Activated CD4-positive, alpha-beta T cell treated with anti-CD3 and anti-CD28 coated beads for 4 hours (primary cell): Measurements from ENCODE around the gene PSME1.

Experiments used
- DNase-seq, 2 donors: peaks; one replicate each; pipeline ENCODE4 v3.0.0-alpha.2; 2020

The PSME1 gene

DNA sequence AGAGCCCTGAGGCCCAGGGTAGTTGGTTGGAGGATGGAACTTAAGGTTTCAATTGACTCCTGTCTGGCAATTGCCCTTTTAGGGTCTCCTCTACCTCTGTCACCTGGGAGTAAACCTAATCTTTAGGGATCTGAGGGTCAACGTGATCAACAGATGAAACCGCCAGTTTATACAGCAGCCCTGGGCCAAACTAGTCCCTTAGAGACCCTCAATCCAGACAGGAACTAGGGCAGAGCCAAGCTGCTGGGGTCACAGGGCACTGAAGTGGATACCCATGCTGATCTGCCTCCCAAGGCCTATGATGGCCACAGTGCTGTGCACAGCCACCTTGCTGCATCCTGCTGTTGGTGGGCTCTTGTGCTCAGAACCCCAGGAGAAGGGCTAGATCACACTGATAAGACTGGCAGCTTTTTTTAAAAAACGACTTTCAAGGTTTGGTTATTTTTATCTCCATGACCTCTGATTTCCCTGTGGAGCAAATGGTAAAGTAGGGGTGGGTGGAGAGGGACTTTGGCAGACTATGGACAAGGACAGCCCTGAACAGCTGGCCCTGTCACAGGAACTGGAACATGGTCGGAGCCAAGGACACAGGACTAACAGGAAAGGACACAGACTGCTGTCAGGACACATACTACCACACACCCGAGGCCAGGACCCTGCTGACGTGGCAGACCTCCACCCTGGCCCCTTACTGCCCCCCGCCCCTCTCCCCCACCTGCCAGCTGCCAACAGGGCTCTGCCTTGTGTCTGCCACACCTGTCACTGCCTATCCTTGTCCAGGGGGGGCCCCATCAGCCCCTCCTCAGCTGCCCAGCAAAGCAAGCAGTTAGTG, 5.1 kb upstream of the PSME1 start:
- DNase-seq, result no peak

DNA sequence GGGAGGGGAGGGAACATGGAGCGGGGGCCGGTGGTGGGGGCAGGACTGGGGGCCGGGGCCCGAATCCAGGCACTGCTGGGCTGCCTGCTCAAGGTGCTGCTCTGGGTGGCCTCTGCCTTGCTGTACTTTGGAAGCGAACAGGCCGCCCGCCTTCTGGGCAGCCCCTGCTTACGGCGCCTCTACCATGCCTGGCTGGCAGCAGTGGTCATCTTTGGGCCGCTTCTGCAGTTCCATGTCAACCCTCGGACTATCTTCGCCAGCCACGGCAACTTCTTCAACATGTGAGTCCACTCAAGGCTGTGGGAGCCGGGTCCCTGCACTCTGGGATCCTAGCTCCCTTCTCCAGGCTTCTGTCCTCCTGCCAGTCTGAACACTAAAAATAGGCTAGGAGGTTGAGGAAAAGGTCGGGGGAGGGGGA, 4.4 kb upstream of the PSME1 start:
- DNase-seq, result no peak

DNA sequence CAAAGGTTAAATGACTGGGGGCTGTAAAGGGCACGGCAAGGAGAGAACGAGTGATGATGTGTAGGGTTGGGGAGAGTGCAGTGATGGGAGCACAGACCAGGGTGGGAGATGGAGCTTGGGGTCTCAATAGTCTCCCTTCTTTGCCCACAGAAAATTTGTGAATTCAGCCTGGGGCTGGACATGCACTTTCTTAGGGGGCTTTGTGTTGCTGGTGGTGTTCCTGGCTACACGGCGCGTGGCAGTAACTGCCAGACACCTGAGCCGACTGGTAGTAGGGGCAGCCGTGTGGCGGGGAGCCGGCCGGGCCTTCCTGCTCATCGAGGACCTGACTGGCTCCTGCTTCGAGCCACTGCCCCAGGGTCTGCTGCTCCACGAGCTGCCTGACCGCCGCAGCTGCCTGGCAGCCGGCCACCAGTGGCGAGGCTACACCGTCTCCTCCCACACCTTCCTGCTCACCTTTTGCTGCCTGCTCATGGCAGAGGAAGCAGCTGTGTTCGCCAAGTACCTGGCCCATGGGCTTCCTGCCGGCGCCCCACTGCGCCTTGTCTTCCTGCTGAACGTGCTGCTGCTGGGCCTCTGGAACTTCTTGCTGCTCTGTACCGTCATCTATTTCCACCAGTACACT, 3.8 kb upstream of the PSME1 start:
- DNase-seq, result no peak

DNA sequence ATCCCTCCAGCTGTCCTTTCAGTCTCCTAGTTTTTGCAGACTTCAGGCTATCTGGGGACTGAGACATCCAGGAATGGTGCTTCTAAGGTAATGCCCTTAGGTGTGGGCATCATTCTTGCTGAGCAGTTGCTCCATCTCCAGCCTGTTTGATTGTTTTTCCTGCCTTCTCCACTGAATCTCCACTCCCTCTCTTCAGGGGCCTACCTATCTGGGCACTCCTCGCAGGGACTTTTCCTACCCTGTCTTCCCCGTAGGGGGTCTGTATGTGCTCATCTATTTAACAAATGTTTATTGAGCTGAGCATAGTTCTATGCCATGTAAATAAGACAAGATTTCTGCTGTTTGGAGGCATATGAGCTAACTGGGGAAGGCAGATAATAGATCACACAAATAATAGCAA, 3.0 kb upstream of the PSME1 start:
- DNase-seq, result no peak

DNA sequence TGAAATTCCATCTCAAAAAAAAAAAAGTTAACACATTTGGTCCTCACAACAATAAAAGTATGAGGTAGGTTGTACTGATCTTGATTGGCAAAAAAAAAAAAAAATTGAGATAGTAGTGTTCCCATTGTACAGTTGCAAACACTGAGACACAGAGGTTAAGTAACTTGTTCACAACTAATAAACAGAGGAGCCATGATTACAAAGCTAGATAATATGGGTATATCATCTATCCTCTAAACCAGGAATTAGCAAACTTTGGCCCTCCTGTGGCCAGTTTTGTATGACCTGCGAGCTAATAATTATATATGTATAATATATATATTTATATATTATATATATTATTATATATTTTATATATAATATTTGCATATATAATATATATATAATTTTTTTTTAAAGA, 2.3 kb upstream of the PSME1 start:
- DNase-seq, result no peak

DNA sequence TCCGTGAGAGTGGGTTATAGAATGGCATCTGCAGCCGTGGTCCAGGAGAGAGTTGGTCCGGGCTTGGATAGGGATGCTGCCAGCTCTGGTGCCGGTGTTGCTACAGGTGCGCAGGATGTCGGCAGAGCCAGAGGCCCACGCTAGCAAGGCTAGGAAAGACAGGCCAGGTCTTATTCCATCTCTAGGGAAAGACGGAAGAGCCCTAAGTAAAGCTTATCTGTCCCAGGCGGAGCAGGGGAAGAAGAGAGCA, 485 bp upstream of the PSME1 start:
- DNase-seq, result no peak

DNA sequence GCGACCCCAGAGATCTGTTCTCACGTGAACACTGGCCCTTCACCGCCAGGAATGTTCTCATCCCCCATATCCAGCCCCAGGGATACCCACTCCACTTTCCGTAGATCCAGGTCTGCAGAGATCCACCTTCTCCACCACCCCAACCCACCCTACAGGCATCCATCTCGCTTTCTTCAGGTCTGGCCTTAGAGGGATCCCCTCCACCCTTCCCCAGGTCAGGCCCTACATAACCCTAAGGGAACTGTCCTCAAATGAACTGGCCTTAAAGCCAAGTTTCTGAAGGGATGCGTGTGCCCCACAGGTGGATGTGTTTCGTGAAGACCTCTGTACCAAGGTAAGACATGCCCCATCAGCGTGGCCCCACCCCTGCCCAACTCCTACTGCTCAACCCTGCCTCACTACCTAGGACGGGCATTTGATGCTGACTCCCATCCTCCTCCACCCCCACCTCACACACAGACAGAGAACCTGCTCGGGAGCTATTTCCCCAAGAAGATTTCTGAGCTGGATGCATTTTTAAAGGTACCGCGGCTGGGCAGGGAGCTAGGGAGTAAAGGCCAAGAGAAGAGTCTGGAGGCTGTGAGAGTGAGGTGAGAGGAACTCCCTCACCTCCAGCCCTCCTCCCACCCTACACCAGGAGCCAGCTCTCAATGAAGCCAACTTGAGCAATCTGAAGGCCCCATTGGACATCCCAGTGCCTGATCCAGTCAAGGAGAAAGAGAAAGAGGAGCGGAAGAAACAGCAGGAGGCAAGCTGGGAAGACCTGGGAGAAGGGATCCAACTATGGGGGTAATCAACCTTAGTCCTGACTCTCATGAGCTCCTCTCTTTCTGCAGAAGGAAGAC, 912 bp downstream of the PSME1 start:
- DNase-seq, result no peak

DNA sequence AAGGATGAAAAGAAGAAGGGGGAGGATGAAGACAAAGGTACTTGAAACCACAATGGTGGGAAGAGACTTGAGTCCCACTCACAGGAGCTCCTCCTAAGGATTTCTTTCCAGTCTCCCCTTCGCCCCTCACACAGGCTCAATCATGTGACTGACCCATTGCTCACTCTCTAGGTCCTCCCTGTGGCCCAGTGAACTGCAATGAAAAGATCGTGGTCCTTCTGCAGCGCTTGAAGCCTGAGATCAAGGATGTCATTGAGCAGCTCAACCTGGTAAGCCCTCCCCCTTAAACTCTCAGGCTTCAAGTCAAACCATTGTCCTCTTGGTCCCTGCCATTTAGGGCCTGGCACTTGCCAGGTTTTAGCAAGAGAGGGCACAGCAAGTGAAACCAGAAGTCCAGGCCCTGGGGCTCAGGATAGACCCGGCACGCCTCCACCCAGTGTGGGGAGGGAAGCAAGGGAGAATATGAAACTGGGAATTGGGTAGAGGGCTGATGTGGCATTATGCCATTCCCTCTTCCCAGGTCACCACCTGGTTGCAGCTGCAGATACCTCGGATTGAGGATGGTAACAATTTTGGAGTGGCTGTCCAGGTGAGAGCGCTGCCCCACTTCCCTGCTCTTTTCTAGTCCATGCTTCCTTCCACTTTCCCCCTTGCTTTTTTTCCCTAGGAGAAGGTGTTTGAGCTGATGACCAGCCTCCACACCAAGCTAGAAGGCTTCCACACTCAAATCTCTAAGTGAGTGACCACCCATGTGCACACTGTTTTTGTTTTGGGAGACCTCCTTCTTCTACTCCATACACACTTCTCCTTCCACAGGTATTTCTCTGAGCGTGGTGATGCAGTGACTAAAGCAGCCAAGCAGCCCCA, 1.8 kb downstream of the PSME1 start:
- no peak for DNase-seq

DNA sequence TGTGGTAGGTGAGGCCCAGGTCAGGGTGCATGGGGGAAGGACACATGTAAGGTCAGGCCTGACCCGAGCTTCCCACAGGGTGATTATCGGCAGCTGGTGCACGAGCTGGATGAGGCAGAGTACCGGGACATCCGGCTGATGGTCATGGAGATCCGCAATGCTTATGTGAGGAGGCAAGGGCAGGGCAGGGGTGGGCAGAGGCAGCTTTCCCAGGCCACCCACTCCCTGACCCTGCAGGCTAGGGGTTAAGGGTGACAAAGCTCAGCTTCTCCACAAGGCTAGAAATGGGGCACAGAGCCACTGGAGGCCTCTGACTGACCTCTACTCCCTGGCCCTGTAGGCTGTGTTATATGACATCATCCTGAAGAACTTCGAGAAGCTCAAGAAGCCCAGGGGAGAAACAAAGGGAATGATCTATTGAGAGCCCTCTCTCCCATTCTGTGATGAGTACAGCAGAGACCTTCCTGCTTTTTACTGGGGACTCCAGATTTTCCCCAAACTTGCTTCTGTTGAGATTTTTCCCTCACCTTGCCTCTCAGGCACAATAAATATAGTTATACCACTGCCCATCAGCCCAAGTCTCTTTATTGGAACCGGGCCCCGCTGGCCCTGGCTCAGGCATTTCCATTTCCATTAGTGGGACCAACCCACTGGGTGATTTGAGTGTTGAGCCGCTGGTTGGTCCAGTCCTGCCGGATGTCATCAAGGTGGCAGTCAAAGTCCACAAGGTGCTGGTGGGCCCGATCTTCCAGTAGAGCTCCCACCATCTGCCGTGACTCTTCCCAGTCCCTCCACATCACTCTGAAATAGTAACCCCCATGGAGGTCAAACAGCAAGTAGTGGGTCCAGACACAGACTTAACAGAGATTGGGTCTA, 2.6 kb downstream of the PSME1 start:
- no peak for DNase-seq

DNA sequence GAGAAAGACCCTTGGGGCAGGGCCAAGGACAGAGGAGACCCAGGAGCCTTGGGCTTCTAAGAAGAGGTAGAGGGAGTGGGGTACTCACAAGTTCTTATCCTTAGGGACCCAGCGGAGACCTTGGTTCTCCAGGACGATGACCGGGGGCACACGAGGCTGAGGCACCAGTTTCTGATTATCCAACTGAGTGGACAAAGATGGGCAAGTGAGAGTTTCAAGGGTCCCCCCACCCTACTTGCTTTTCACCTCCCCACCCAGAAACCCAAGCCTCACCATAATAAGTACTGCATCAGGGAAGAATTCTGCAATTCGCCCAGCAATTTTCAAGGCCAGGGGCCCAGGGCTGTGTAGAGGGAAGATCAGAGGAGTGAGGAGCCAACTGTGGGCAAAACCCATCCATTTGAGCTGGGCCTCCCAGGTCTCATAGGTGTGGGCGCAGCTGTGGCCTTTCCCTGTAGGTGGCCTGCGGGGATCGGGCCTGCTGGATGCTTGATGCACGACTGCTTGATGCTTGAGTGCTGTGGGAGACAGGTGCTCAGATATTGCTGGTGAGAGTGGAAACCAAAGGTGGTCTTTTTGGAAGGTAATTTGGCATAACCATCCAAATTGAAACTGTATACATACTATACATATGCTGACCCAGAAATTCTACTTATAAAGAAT, 3.4 kb downstream of the PSME1 start:
- no peak for DNase-seq

DNA sequence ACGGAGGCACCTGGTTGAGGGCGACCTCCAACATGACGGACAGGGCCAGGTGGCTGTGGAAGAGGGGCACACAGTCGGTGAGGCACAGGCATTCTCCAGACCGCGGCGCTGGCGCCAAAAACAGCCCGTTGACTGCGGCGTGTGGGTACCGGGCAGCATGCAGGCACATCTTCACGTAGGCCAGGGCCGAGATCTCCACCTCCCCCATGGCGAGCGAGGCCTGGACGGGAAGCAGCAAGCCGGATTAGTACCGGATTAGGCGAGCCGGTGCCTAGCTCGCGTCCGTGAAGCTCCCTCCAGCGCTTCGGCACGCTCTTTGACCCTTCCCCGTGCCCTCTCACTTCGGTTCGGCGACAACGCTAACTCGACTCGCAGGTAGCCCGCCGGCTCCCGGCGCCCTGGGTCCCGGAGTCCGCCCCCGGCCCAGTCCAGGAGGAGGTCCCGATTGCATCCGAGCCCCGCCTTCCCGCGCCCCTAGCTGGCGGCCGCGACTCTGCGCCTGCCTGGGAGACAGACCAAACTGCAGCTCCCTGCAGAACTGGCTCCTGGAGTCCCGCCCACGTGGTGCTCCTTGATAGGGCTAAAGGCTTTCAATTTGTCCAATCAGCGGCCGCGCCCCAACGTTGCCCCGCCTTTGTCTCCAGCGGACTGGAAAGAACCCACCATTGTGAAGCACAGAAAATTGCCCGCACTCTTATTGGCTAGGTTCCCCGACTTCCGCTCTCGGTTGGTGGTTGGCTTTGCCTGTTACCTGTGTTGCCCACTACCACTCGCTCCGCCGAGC, 5.3 kb downstream of the PSME1 start, which contains the start of gene EMC9:
Gene EMC9, minus strand, starts transcription at position 495 of the 784 bp plus-strand sequence. Its CDS starts 287 bp downstream, at position 208.
- peak; percentile 100 for DNase-seq

DNA sequence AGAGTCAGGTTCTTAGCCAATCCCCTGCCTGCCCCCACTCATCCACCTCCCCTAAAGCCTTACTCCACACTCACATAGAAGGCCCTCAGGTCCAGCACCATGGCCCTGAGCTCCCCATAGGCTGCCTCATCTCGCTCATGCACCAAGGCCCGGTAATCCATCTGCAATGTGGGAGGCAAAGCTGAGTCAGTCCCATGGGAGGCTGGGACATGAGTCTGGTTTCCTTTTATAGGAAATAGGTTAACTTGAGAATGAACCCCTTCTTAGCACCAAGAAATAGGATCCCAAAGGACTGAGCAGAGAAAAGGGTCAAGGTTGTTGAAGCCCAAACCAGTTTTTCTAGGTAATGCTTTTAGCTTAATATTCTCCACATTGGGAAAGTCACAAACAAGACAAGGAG, 7.5 kb downstream of the PSME1 start:
- DNase-seq, result no peak

DNA sequence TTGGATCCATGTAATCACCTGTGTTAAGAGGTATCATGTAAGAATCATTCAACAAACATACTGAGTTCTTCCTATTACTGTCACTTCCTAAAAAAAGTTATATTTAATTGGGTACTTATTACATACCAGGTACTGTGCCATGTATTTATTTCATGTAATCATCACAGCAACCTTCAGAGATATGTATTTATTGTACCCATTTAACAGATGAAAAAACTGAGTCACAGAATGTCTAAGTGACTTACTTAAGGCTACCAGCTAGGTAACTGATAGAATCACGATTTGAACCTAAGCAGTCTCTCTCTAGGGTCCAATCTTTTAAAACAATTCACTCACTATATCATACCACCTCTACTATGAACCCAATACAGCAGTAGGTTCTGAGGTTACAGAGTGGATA, 8.5 kb downstream of the PSME1 start:
- no peak for DNase-seq

DNA sequence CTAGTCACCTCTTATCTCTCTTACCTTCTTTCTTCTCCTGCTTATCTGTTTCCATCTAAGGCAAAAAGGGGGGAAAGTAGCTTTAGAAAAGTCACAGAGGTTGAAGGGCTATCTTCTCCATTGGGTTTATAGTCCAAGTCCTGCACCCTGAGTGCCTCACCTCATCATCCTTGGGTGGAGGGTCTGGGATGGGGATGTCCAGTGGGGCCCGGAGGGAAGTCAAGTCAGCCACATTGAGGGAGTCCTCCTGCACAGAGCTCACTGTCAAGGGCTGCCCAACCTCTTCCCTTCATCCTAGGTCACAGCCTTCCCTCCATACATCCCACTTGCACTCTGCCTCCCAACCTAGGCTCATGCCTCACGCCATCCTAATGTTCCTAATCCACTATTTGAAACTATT, 9.2 kb downstream of the PSME1 start:
- no peak for DNase-seq

DNA sequence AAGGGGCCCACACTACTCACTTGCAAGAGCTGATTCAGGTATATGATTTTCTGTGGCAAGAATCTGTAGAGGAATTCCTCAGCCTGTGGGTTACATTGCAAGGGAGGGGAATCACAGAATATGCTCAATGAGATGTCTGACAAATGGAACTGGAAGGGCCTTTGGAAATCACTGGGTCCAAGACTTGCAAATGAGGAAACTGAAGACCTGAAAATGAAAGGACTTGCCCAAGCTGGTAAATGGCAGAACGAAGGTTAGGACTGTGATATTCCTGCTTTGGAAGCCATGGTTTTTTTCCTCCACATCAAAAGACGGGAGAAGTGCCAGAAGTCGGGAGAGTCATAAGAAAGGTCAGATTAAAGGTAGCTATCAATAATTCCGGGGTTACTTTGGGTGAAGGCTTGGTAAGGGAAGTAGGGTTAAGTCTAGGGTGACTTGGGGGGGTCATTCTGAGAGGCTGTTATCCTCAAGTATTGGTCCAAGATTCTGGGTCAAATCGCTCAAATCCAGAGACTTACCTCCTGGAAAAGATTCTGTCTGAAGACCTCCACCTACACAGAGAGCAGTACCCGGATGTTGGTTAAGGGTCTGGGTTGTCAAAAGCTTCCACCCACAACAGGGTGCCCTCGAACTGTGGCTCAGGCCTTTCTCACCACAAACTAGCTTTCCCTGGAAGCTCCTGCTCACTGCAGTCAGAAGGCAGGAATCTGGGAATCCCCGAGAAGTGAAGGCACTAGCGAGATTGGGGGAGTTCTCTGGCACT, 9.9 kb downstream of the PSME1 start:
- no peak for DNase-seq

DNA sequence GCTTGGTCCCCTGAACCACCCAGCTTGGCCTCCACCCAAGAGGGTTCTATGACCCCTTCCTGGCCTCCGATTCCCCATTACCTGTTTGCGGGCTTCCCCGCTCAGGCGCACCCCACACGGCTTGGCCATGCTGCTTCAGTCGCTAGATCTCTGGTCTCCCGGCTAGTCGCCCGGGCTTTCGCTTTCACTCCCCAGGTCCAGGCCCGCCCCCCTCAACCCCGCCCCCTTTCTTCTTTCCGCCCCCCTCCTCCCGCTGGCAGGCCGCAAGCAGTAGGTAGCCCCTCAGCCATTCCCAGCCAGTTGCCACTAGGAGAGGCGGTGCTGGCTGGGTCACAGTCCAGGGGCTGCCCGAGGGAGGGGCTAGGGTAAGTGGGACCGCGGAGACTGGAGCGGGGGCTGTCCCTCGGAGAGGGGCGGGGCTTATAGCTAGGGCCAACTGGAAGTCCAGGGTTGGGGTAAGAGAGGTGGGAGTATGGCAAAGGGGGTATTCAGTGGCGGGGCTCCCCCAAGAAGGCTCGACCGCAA, 10.5 kb downstream of the PSME1 start, which contains the start of gene PSME2:
Gene PSME2, minus strand, starts transcription at position 158 of the 525 bp plus-strand sequence. Its CDS starts 29 bp downstream, at position 129.
- peak; percentile 78 to 83 for DNase-seq

DNA sequence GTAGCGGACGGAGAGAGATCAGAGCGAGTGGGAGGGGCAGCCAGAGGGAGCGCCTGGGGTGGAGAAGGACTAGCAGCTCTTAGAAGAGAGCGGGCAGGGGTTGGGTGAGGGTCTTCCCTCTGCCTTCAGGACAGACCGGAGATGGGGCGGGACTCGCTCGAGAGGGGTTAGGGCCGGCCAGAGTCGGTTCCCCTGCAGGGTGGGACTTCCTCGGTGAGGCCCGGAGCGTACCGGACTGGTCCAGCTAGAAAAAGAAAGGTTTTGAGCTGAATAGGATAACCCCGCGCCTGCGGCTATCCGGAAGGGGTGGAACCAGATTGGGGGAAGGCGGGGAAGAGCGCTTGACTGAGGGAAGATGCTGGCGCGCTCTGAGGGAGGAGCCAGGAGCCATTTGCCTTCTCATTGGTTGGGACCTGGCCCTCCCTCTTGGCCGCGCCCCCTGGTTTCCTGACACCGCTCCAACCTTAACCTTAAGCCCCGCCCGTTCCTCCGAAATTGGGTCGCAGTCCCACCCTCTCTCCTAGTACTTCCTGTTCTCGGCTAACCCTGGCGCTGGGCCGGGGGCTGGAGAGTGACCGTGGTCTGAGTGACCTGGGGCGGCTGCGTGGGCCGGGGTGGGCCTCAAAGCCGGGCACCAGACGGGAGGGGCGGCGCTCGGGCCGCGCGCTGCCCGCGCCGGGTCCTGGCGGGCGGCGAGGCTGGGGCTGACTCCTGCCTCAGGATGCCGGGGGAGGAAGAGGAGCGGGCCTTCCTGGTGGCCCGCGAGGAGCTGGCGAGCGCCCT, 11.2 kb downstream of the PSME1 start, which contains the start of gene RNF31:
Gene RNF31, plus strand, starts transcription at position 521 of the 783 bp plus-strand sequence. Its CDS starts 201 bp downstream, at position 722.
- DNase-seq, result peak; percentile 98

DNA sequence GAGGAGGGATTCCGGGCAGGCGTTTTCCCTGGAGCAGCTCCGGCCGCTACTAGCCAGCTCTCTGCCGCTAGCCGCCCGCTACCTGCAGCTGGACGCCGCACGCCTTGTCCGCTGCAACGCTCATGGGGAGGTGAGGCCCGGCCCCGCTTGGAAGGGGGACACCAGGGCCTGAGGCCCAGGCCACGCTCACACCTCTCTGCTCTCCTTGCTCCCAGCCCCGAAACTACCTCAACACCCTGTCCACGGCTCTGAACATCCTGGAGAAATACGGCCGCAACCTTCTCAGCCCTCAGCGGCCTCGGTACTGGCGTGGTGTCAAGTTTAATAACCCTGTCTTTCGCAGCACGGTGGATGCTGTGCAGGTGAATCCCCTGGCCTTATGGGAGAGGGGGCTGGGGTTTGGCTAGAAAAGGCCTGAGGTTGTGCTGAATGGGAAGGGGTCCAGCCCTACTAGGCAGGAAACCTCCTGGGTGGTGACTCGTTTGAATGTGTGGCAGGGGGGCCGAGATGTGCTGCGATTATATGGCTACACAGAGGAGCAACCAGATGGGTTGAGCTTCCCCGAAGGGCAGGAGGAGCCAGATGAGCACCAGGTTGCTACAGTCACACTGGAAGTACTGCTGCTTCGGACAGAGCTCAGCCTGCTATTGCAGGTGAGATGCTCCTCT, 11.9 kb downstream of the PSME1 start:
- DNase-seq, result no peak
